ENCODE results near the gene SNAP91.

DNA sequence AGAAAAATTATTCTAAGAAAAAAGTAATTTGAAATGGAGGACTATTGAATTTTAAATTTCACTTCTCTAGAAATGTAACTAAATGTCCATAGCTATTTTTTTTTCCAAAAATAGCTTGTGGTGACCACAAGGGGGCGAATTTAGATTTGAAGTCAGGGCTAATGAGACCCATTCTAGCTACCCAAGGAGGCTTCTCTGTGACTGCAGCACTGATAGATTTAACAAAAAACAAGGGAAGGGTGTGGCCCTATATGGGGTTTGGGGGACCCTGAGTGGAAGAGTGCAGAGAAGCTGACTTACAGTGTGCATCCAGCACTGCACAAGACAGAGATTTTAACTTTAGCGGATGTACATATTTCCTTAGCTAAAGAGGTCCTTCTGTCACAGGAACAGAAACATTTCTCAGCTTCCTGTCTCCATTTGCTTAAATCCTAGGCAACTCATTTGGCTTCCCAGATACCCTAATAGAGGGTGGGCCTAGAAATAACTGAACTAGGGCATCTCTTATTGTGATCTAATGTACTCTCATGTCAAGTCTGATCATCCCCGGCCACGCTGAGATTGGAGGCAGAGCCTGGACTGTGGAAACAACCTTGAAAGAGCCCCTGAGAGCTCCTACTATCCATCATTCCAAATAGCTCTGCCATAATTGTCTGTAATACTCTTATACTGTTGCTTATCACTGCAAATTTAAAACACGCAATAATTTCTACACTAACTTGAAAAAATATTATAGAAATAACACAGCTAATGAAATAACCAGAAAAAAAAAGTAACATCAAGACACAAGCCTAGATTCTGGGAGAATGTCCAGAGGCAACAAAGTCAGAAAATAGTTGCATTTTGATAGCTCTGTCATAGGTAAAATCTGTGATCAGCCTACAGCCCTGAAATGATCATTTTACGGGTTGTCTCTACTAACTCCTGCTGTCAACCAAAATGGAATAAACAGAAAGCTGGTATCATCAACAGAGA is 93.6 kb downstream of the SNAP91 start:
- TF ChIP-seq, protein P1, sequence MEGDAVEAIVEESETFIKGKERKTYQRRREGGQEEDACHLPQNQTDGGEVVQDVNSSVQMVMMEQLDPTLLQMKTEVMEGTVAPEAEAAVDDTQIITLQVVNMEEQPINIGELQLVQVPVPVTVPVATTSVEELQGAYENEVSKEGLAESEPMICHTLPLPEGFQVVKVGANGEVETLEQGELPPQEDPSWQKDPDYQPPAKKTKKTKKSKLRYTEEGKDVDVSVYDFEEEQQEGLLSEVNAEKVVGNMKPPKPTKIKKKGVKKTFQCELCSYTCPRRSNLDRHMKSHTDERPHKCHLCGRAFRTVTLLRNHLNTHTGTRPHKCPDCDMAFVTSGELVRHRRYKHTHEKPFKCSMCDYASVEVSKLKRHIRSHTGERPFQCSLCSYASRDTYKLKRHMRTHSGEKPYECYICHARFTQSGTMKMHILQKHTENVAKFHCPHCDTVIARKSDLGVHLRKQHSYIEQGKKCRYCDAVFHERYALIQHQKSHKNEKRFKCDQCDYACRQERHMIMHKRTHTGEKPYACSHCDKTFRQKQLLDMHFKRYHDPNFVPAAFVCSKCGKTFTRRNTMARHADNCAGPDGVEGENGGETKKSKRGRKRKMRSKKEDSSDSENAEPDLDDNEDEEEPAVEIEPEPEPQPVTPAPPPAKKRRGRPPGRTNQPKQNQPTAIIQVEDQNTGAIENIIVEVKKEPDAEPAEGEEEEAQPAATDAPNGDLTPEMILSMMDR (IDR thresholded peaks at IDR 0.05) = peak; percentile 82
- TF ChIP-seq ZFX (IDR thresholded peaks at IDR 0.05; ENCODE audit: borderline replicate concordance) = no peak
